ENCODE measurements around the gene TBC1D8.
"Not testable (repeated sequence)": the region's sequence is repeated elsewhere in the genome, so short reads cannot be mapped to it uniquely, and the experiment has no call there.

Gene TBC1D8

GRCh38 chr2:101151146-101151858, at the start of gene TBC1D8:
Gene TBC1D8, minus strand, starts transcription at chr2:101151382. Its CDS starts 129 bp downstream, at chr2:101151253.
- DNase-seq, result peak; percentile 80

- DNase-seq, result no peak
Observed at GRCh38 chr2:101200676-101201075, 49.5 kb upstream of the TBC1D8 start.

DNA sequence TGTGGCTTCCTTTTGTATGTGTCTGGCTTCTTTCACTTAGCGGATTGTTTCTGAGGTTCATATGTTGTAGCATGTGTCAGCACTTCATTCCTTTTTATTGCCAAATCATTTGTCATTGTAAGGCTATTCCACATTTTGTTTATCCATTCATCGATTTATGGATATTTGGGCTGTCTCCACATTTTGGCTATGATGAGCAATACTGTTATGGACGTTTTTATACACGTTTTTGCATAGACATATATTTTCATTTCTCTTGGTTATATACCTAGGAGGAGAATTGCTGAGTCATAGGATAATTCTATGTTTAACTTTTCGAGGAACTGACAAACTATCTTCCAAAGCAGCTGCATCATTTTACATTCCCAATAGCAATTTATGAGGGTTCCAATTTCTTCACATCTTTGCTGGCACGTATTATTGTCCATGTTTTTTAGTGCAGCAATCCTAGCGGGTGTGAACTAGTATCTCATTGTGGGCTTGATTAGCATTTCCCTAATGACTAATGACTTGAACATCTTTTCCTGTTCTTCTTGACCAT, 48.1 kb upstream of the TBC1D8 start:
- no peak for DNase-seq

DNA sequence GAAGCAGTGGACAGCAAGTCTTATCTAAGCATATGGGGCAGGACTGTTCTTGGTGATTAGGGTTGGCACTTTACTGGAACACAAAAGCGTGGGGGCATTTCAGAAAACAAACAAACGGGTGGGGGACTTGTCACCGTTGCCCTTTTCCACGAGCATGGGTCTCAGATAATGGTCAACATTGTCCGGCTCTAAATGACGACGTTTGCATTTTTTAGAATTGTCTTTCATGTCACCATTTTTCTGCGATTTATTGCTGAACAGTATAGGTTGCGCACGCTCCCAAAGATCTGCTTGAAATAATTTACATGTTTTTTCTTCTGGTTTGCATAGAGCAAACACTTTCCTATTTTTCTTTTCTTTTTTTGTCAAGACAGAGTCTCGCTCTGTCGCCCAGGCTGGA, 46.6 kb upstream of the TBC1D8 start:
- no peak for DNase-seq

- DNase-seq, result no peak
Observed at GRCh38 chr2:101197215-101197745, 46.1 kb upstream of the TBC1D8 start.

DNA sequence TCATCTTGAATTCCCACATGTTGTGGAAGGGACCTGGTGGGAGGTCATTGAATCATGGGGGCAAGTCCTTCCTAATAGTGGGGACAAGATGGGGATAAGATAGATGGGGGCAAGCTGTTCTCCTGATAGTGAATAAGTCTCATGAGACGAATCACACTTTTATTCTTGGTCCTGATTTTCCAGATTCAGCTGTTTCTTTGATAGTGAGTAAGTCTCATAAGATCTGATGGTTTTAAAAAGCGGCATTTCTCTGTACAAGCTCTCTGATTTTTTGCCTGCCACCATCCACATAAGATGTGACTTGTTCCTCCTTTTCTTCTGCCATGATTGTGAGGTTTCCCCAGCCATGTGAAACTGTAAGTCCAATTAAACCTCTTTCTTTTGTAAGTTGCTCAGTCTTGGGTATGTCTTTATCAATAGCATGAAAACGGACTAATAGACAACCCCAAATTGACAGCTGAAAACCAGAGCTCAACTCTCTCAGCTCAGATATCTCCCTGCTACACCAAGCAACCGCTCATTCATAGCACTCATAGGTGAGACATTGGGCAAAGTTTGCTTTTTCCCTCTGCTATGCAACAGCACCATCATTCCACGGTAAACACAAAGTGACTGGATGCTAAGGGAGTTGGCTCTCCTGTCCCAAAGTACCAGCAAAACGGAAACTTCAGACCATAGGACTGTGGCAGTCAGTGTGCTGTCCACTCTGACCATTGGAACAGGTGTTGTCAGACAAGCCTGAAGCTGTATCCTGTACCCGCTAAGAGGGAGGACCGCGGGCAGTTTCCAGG, 44.9 kb upstream of the TBC1D8 start:
- DNase-seq, result no peak

DNA sequence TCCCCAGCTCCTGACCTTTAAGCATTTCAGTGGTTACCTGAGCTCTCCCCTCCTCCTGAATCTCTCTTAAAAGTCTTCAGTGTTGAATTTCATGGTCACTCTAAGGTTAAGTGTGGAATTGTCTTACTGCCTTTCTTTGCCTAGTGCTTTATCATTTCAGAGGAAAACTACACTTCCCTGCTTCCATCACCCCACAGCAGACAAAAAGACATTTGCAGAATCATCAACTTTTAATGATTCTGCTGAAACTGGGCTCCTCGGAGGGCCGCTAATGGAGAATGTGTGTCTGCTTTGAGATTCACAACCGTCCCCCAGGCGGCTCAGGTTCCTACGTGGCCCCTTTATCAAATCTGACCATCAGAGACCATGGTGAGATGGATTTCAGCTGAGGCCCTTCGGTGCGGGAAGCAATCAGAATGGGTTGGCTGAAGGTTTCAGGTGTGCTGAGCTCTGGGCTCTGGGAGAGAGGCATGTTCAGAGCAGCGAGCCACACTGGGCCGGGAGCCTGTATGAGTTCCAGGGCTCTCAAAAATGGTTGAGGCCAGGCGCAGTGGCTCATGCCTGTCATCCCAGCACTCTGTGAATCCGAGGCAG, 41.9 kb upstream of the TBC1D8 start:
- no peak for DNase-seq

- no peak for DNase-seq
Observed at GRCh38 chr2:101190747-101191516, 39.8 kb upstream of the TBC1D8 start.

- DNase-seq, result no peak
Observed at GRCh38 chr2:101188683-101189405, 37.7 kb upstream of the TBC1D8 start.

DNA sequence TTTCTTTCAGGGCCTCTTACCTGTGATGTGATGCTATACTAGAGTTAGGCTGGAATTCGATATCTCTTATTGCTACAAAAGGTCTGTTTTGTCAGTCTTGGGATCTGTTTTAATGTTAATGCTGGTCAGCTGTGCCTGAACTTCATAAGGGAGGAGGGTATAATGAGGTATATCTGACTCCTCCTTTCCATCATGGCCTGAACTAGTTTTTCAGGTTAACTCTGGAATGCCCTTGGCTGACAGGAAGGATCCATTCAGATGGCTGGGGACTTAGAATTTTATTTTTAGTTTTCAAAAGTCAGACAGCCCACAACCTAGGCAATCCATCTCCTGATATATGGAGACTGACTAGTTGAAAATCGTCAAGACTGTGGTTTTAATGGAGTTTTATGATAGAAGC, 35.9 kb upstream of the TBC1D8 start:
- DNase-seq, result no peak

DNA sequence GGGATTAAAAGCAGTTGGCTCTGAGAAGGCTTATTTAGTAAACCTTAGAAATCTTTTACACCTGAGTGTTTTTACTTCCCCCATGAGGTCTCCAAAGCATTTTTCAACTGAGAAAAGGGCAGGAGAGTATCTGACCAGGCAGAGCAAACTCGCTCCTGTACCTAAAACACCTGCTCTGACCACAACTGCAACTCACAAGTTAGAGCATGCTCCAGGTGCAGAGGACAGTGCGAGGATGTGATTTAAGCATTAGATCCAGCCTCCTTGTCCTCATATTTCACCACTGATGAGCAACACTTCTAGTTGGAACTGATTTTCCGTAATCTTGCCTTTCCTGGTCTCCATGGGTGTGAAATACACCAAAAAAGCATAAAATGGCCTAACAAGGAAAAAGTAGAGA, 34.5 kb upstream of the TBC1D8 start:
- DNase-seq, result no peak

GRCh38 chr2:101185085-101185484, 33.9 kb upstream of the TBC1D8 start:
- DNase-seq, result no peak

GRCh38 chr2:101179982-101180381, 28.8 kb upstream of the TBC1D8 start:
- no peak for DNase-seq

- DNase-seq, result no peak
Observed at GRCh38 chr2:101176803-101177202, 25.6 kb upstream of the TBC1D8 start.

DNA sequence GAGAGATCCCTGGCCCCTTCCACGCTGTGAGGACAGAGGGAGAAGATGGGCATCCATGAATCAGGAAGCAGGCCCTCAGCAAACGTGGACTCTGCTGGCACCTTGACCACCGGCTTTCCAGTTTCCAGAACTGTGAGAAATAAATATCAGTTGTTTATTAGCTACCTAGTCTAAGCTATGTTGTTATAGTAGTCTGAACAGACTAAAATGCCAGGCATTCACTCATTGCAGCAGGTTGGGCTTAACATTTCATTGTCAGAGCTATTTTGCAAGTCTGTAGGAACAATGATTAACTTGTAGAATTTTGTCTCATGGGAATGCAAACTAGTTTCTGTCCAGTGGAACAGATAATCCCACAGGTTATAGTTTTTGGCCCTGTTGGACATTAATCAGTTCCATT, 24.8 kb upstream of the TBC1D8 start:
- no peak for DNase-seq

DNA sequence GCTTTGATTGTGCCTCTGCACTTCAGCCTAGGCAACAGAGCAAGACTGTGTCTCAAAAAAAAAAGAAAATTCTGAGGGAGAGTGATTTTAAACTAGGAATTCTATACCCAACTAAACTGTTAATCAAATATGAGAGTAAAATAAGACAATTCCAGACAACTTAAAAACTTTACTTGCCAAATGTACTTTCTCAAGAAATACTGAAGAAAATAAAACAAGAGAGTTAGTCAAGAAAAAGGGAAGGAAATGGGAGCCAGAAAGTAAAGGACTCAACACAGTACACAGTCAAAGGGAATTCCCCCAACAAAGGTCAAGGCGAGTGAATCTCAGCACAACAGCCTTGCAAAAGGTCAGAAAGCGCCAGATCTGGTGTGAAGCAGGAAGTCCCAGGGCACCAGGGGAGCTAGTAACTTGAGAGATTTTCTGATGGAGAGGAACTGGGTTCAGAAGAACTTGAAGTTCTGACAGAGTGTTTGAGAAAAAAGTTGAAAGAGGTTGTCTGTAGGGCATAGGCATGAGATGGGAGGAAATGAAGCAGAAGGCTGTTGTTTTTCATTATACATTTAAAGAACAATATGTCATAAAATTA, 22.6 kb upstream of the TBC1D8 start:
- DNase-seq, result no peak

DNA sequence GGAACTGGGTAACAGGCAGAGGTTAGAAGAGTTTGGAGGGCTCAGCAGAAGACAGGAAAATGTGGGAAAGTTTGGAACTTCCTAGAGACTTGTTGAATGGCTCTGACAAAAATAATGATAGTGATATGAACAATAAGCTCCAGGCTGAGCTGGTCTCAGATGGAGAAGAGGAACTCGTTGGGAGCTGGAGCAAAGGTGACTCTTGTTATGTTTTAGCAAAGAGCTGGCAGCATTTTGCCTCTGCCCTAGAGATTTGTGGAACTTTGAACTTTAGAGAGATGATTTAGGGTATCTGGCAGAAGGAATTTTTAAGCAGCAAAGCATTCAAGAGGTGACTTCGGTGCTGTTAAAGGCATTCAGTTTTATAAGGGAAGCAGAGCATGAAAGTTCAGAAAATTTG, 18.6 kb upstream of the TBC1D8 start:
- DNase-seq, result not testable (repeated sequence)

DNA sequence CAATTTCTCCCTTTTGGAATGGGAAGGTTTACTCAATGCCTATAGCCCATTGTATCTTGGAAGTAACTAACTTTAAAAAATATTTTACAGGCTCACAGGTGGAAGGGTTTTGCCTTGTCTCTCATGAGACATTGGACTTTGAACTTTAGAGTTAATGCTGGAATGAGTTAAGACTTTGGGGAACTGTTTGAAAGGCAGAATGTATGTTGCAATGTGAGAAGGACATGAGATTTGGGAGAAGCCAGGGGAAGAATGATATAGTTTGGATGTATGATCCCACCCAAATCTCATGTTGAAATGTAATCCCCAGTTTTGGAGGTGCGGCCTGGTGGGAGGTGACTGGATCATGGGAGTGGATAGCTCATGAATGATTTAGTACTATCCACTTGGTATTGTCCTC, 17.5 kb upstream of the TBC1D8 start:
- no peak for DNase-seq

DNA sequence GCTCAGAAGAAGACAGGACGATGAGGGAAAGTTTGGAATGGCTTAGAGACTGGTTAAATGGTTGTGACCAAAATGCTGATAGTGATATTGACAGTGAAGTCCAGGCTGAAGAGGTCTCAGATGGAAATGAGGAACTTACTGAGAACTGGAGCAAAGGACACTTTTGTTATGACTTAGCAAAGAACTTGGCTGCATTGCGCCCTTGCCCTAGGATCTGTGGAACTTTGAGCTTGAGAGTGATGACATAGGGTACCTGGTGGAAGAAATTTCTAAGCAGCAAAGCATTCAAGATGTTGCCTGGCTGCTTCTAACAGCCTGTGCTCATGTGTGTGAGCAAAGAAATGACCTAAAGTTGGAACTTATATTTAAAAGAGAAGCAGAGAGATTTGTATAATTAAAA, 16.4 kb upstream of the TBC1D8 start:
- DNase-seq, result not testable (repeated sequence)

DNA sequence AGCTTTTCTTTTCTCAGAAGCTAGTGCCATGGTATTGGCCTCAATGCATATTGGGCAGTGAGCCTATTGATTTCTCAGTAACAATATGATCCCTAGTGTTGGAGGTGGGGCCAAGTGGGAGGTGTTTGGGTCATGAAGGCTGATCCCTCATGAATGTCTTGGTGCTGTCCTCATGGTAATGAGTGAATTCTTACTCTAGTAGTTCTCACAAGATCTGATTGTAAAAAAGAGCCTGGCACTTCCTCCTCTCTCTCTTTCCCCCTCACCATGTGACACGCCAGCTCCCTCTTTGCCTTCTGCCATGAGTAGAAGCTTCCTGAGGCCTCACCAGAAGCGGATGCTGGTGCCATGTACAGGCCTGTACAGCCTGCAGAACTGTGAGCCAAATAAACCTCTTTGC, 12.8 kb upstream of the TBC1D8 start:
- DNase-seq, result no peak

DNA sequence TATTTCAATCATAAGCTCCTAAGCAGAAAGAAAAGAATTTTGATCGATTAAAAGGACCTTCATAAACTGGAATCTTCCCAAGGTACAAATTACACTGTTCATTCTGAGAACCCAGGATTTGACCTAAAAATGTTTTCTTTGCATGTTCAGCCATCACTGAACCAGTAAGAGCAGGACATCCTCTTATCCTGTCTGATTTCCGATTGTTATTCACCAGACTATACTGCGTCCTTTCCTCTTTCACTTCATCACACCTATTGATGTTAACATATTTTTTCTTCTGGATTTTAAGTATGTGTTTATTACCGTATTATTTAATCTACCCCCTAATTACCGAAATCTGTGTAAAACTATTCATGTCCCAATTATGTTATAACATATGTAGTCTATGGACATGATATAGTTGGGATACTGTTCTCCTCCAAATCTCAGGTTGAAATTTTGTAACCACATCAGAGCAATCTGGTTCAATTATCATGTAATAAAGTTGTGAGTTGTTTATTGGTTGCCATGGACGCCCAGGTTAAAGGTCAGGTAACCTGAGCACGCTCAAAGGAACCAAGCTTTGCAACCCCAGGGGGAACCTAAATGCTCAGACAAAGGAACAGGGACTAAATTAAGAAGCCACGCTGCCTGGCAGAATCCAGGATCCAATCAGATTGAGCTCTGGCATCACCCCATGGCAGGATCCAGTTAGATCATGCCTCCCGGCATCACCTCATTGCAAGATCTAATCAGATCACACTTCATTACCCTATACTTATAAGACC, 11.6 kb upstream of the TBC1D8 start:
- no peak for DNase-seq
